GM21526 (cell line): ENCODE results near the gene MYBPC1.
A peak's percentile ranks its signal among the peaks of the same experiment; 100 is the strongest.

Experiments
- ATAC-seq: cut with Tn5 transposase; IDR thresholded peaks from one replicate; pipeline ENCODE4 v1.9.1; 2021; ENCODE audit warnings: moderate library complexity; ENCODE audit not compliant: unreplicated experiment, low FRiP score

Gene MYBPC1

DNA sequence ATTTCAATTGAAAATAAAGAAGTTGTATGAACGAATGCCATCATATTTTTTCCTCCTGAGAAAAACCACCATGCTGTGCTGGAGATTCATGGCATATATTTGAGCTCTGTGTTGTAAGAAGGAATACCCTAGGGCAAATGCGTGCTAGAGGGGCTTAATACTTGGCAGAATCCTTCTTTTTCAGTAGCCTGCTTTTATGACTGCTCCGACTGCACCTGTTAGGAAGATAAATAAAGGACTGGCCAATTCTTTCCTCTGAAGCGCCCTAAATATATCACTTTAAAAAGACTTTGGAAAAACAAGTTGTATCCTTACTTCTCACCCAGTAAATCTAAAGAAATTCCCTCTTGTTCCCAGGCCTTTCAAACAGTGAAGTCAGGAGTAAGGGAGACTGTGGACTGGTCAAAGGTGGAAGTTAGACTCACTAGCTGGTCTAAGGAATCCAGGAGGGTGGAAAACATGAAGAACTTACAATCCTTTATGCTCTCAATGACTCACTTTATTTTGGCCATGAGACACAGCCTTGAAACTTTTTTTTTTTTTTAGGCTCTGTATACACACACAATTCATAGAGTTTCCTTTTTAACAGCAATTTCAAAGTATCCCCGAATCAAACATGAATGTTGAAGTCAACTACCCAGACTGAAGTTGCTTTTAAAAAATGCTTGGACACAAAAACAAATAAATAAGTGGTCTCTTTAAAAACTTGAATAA, 5.2 kb downstream of the MYBPC1 start:
- ATAC-seq: no peak

DNA sequence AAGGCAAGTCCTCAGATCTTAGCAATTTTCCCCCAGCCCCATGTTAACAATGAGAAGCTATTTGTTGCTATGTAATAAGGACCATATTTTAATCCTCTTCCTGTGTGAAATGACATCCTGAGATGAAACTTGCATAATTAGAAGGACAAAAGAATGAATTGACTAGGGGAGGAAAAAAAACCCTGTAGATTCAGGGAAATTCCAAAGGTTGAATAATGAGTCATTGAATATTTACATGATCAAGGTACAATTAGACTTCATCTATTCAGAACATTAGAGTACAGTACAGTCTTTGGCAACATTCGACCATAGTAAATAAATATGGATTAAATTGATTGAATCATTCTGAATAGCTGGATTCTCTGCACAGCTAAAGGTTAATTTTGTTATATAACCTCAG, 9.4 kb downstream of the MYBPC1 start:
- no peak for ATAC-seq

DNA sequence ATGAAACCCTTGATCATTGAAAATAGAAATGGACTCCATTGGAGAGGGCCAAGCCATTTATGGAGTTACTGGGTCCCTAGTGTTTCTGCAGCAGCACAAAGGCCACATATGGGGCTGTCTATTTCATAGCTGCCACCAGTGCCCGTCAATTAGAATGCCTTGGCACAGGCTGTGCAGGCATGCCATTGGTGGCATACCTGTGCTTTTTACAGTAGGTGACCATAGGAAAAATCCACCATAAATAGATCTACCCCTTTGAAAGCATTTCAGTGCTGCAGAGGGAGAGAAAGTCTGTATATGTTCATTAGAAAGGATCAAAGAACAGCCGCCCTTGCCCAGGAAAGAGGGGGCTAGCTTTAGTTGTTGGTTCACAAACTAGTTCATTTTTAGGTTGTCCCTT, 13.1 kb downstream of the MYBPC1 start:
- no peak for ATAC-seq

DNA sequence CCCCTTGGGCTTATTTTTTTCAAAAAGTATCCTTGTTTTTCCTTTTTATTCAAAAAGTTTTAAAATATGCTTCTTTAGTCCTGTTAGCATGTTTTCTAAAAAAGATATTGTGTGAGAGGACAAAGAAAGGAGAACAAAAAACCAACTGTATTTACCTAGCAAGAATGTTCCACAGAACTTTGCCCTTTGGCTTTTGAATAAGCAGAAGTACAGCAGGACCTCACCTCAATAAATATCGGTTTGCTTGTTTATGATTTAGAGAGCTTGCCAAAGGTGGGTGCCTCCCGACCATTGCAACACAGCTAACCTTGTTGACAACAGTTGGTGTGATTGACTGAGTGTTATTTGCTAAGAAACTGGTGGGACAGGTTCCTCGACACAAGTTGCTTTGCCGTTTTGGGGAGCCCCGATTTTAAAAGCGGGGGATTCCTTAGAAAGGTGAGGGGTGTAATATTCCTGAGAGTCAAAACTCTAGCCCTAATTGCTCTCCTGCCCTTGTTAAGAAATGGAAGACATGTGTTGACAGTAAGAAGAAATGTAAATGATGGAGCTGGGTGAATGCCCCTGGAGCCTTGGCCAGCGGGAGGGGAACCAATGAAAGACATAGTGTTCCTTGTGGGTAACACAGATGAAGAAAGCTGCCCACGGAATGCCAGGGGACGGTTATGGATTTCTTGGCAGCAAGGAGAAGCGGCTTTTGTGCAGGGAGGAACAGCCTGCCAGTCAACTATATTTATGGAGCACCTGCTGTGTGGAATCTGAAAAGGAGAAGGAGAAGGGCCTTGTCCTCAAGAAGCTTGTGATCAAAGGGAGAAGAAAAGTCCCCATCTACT, 13.7 kb downstream of the MYBPC1 start:
- no peak for ATAC-seq

DNA sequence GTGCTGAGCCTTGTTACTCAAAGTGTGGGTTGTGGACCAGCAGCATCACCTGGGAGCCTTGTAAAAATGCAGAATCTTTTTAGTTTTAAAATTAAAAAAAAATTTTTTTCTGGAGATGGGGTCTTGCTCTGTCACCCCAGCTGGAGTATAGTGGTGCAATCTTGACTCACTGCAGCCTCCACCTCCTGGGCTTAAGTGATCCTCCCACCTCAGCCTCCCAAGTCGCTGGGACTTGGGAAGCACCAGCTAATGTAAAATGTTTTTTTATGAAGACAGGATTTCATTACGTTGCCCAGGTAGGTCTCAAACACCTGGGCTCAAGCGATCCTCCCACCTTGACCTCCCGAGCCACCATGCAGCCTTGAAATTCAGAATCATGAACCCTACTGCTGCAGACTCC, 14.4 kb downstream of the MYBPC1 start:
- no peak for ATAC-seq

DNA sequence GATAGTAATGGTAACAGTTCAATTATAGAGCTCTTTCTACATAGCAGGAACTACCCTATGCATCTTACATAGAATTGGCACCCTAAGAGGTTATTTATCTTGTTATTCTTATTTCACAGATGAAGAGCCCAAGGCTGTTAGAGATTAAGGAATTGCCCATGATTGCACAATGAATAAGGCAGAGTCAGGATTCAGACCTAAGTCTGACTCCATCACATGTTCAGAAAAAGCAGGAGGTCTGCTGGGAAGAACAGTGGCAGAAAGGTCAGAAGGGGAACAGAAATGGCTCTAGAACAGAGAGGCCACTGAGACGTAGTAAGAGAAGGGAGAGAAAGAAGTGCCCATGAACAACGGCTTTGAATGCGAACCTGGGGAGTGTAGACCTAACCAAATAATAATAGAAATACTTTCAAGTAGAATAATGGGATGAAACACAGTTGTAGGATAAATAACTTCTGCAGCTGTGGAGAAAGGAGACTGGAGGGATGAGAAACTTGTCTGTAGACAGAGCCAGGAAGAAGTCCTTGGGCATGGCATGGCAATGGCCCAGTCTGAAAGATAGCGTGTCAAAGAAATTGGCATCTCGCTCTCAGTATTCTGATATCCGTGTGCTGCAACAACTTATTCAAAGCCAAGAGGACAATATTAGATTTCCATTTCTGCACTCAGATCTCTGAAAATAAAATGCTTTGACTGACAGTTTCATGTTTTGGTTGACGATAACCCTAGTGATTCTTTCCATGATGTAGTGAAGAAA, 17.6 kb downstream of the MYBPC1 start:
- ATAC-seq: no peak

DNA sequence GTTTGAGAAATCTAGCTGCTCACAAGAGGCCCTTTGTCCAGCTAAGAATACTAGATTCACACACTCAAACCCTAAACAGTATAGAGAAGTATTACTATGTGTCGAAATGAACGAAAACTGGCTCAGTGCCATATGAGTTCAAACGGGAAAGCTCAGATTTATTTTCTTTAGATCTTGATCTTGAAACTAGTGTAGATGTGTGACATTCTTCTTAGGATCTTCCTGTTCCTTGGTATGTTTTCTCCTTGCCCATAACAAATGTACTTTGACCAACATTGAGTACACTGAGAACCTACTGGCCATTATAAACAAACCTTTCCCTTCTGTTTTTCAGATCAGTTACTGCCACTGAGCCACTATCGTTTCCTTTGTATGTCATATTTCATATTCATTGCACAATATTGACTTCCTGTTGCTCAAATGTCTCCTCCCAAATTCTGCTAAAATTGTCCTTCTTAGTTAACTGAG, 21.3 kb downstream of the MYBPC1 start:
- ATAC-seq: no peak

DNA sequence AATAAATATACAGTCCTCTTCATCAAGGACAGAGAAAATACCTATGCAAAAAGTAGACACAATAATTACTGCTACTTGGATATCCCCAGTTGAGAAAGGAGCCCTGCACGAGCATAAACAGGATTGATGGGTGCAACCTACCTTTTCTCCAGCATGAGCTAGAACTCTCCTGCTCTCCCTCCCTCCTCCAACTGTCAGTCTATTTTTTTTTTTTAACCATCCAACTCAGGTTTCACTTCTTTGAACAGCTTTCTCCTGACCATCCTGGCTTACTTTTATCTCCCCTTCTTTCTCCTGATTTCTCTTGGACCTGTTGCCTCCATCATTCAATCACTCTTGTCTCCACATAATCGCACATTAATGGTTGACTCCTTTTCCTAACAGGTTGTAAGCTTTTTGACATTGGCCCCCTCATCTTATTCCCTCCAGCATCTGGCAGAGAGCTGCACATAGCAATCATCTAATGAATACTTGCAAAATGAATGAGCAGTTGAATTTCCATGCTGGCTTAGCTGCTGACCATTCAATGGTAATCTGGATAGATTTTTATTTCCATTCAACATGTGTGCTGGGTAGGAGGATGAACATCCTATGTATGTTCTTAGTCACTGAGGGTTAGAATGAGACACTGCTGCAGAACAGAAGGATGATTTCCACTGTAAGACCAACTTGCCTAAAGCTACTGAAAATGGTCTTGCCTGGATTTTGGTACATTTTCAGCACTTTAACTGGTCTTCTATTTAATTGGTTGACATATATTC, 24.4 kb downstream of the MYBPC1 start:
- ATAC-seq: no peak

DNA sequence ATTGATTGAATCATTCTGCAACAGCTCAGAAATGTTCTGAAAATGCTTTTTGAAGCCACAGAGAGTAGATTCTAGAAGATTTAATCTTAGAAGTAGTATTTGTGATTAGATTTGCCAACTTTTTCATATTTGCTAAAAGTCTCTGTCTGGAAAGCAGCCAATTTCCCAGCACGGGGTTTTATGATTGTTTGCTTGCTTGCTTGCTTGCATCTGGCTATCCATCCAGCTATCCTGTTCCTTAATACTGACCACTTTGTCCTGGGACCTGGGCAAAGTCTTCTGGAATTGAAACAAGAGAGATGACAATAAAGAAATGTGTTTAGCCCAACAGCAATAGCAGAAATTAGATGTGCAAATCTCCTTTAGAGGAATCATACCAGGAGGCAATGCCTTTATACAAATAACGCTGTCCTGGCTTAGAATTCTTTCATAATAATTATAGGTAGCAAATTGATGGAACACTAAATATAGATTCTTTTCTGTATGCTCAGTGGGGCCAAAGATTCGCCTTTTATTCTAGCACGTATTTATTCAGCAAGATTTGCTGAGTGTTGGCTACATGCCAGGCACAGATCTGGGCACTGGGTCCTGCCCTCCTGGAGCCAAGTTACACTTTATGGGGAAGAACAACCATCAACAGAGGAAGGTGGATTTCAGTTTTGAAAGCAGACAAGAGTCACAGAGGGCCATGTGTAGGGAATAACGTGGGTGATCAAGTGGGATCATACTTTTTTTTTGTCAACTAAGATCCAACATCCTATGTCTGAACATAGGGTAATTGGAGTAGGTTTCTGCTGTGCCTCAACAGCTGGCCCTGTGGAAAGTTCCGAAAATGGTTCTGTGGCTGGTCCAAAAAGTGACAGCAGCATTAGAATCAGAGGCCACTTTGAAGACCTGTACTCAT, 25.3 kb downstream of the MYBPC1 start:
- no peak for ATAC-seq

DNA sequence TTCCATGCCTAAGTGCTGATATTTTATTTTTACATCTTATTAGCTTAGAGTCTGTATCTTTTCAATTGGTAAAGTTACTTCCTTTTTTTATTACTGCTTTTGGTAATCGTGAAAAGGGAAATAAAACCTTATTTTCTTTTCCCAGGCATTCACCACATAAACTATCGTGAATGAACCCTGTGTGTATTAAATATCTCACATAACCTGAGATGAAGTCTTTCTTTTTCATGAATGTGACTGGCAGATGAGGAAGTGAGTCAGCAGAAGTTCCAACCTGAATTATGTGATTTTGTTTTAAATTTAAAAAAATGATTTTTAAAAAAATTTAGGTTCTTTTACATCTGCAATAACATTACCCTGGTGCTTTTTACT, 26.0 kb downstream of the MYBPC1 start:
- ATAC-seq: no peak

DNA sequence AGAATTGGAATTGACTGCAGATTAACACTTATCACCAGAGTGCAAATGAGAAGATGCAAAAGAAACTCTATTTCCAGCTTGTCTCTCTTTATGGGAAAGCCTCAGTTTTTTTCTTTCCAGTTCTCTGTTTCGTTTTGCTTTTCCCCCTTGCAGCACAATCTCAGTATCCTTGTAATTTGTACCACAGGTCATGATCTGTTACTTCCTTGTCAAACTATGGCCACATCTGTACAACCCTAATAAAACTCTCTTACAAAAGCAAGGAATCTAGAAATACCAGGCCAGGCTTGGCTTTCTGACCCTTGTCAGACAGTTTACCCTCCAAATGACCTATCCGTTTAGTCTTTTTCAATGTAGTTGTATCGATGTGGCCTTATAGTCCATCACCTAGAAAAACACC, 33.9 kb downstream of the MYBPC1 start:
- no peak for ATAC-seq

DNA sequence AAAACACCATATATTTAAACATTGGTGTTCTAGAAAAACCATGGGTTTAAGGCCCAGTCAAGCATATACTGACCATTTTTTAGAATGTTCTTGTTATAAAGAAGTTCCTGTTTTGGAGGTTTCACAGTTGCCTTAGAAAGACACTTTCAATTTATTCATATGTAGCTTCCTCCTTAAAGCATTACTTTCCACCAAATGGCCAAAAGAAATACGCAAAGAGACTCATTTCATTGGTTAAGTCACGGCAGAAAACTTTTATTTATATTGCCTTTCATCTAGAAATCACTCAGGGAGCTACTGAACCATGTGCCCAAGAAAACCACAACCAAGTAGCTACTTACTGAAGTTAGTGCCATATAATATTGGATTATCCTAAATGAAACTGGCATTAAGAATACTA, 40.0 kb downstream of the MYBPC1 start:
- peak; percentile 98 for ATAC-seq

DNA sequence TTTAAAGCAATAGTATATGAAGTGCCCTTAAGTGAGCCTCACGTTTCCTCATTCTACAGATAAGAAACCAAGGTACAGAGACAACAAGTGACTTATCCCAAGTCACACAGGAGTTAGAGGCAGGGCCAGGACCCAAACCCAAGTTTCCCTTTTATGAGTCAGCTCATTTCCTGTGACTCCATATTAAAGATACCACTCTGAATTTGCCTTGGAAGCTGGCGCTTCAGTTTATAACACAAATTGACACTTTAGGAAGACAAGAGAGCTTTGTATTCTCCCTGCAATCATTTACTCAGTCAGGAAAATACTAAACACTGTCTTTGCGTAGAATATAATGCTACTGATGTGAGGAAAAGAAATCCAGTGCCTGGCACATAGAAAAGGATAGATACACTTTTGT, 43.2 kb downstream of the MYBPC1 start:
- no peak for ATAC-seq

DNA sequence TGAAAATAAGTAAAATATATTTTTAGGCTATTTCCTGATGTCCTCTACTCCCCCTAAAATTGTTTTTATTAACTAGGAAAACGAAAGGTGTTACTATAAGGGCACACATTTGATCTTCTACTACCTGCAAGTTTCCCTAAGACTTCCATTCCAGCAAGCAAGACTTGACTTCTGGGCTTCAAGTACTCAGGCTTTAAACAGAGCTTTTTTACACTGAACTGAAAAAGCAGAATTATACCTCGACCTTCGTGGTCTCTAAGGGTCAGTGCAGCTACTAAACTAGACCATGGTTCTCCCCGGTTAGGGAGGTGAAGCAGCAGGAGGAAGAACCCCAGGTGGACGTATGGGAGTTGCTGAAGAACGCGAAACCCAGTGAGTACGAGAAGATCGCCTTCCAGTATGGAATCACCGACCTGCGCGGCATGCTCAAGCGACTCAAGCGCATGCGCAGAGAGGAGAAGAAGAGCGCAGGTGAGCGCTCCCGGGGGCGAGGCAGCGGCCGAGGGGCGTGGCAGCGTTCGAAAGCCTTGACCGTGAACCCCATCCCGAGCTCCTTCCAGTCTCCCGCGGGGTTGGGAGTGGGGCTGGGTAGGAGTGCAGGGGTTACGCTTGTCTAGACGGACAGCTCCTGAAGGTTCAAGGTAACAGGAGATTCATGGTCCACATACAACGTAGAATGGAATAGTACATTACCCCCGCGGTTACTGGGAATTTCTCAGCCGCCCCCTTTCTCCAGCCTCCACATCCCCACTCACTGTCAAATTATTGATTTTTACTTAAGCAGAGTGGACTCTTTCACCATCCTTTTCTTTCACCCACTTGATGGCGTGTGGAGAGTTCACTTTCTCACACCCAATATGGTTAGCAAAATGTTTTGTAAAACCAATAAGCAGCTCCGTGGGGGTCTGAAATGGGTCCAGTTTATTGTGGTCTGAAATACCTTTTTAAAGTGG, 47.6 kb downstream of the MYBPC1 start:
- ATAC-seq: no peak

DNA sequence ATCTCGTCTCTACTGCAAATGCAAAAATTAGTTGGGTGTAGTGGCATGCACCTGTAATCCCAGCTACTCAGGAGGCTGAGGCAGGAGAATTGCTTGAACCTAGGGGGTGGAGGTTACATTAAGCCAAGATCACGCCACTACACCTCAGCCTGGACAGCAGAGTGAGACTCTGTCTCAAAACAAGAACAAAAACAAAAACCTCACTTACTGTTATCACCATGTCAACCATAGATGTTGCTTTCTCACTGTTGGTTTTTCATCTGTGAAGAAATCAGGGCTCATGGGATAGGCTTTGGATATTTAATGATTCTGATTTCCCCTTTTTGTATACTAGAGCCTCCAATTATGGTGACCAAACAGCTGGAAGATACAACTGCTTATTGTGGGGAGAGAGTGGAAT, 52.9 kb downstream of the MYBPC1 start:
- ATAC-seq: no peak

DNA sequence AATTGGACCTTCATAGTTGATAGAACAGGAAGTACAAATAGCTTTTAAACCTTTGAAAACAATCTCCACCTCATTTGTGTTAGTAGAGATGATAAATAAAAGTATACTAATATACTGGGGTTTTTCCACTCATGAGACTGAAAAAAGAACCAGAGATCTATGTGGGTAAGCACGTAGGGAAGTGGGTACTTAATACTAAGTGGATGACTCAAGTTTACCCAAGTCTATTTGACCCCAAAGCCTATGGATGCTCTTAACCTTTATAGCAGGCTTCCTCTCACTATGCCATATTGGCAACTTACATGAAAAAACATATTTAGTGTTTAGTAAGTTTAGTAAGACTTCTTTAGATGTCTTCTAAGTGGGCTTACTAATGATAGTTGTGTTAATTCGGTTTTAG, 53.4 kb downstream of the MYBPC1 start:
- ATAC-seq: no peak

DNA sequence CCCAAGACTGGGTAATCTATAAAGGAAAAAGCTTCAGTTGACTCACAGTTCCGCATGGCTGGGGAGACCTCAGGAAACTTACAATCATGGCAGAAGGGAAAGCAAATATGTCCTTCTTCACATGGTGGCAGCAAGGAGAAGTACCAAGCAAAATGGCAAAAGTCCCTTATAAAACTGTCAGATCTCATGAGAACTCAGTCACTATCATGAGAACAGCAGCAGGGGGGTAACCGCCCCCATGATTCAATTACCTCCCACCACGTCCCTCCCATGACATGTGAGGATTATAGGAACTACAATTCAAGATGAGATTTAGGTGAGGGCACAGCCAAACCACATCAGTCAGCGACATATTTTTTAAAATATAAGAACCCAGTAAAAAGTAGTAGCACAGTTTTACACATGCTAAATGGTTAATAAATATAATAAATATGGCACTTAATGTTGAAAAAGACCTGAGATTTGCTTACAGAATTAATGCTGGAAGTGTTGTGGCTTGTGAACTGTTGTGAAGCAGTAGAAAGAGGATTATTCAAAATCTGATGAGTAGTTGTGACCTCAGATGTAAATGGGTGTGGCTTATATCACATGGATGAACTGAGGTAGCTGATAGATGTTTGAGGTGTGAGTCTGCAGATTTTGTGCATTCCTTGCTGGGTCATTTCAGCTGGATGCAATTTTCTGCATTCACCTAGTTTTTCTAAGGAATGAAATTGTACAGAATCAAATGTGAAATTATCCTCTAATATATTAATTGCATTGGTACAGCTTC, 55.8 kb downstream of the MYBPC1 start:
- no peak for ATAC-seq

DNA sequence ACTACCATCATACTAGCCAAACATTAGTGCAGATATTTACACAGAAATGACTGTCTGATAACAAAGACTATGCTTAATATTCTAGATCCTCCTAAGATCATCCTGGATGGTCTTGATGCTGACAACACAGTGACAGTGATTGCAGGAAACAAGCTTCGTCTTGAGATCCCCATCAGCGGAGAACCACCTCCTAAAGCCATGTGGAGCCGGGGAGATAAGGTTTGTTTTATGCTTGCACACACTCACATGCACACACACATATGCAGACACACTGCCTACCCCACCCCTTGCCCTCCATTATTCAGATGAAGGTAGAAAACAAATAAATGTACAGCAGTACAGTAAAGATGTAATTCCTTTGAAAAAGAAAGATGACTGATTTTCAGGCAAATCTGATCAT, 58.3 kb downstream of the MYBPC1 start:
- ATAC-seq: no peak
